ENCODE measurements around the gene GGCX. TPM values are rescaled to one million over a fixed set of nuclear protein-coding genes. Genes with fewer than 3 reads are reported as not detected.

Gene GGCX
- total and polyA plus RNA-seq, 2 of the 13 experiments (the other 11 are each of a cell fraction or from before 2014, with no cell fraction given) = 72.5 to 103 TPM

DNA sequence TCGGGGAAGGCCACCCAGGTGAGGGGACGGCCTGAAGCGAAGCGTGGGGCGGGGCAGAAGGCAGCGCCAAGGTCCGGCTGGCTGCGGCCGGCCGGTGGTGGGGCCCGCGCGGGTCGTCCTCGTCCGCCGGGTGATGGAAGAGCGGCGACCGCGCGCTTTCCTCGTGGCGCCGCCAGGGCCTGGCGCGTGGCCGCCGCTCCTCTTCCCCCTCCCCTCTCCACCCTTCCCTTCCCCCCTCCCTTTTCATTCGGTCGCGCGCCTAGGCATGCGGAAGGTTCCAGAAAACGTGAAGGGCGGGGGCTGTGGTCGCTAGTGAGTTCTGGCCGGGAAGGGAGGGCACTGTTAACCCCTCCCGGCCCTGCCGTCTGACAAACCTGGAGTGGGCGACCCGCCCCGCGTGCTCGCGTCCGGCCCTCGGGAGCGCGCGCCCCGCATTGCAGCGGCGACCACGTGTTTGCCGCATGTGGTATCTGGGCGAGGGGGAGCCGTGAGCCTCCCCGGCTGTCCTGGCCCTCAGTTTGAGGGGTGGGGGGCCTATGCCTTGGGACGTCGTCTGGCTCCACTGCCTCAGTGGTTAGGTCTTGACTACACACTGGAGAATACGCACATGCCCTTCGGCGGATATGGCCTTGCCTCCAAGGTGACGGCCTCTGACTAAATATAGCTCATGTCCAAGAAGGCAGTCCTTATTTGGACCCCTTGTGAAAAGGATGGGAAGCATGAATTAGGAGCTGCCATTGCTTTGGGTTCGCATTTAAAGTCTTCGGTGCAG, 21.7 kb downstream of the GGCX start (continued):
- TF ChIP-seq NAIF1 (CRISPR knock-in tag; IDR thresholded peaks at IDR 0.05; ENCODE audit: borderline replicate concordance) (peak; percentile 88), REXO4 (CRISPR knock-in tag; IDR thresholded peaks at IDR 0.05; ENCODE audit: borderline replicate concordance) (0 out of 2 replicates have a peak, but pooled peaks have one; percentile 77), IRF2 (CRISPR knock-in tag; IDR thresholded peaks at IDR 0.05) (peak; percentile 84; the same call in 1 of the 2 replicates), ZNF20 (CRISPR knock-in tag; IDR thresholded peaks at IDR 0.05) (no peak), ZNF83 (CRISPR knock-in tag; IDR thresholded peaks at IDR 0.05; ENCODE audit: borderline replicate concordance) (0 out of 2 replicates have a peak, but pooled peaks have one; percentile 82), RFXAP (CRISPR knock-in tag; IDR thresholded peaks at IDR 0.05; ENCODE audit: borderline replicate concordance) (no peak), IRX3 (CRISPR knock-in tag; IDR thresholded peaks at IDR 0.05; ENCODE audit: borderline replicate concordance, low read depth) (peak; percentile 86; the same call in 1 of the 2 replicates), HMG20A (CRISPR knock-in tag; IDR thresholded peaks at IDR 0.05; ENCODE audit: borderline replicate concordance) (0 out of 2 replicates have a peak, but pooled peaks have one; percentile 10)
- TF ChIP-seq, protein P1, sequence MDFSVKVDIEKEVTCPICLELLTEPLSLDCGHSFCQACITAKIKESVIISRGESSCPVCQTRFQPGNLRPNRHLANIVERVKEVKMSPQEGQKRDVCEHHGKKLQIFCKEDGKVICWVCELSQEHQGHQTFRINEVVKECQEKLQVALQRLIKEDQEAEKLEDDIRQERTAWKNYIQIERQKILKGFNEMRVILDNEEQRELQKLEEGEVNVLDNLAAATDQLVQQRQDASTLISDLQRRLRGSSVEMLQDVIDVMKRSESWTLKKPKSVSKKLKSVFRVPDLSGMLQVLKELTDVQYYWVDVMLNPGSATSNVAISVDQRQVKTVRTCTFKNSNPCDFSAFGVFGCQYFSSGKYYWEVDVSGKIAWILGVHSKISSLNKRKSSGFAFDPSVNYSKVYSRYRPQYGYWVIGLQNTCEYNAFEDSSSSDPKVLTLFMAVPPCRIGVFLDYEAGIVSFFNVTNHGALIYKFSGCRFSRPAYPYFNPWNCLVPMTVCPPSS (IDR thresholded peaks at IDR 0.05) = no peak
- TF ChIP-seq, protein P2, sequence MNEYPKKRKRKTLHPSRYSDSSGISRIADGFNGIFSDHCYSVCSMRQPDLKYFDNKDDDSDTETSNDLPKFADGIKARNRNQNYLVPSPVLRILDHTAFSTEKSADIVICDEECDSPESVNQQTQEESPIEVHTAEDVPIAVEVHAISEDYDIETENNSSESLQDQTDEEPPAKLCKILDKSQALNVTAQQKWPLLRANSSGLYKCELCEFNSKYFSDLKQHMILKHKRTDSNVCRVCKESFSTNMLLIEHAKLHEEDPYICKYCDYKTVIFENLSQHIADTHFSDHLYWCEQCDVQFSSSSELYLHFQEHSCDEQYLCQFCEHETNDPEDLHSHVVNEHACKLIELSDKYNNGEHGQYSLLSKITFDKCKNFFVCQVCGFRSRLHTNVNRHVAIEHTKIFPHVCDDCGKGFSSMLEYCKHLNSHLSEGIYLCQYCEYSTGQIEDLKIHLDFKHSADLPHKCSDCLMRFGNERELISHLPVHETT (CRISPR knock-in tag; conservative IDR thresholded peaks at IDR 0.05) = no peak
- TF ChIP-seq, protein P3, sequence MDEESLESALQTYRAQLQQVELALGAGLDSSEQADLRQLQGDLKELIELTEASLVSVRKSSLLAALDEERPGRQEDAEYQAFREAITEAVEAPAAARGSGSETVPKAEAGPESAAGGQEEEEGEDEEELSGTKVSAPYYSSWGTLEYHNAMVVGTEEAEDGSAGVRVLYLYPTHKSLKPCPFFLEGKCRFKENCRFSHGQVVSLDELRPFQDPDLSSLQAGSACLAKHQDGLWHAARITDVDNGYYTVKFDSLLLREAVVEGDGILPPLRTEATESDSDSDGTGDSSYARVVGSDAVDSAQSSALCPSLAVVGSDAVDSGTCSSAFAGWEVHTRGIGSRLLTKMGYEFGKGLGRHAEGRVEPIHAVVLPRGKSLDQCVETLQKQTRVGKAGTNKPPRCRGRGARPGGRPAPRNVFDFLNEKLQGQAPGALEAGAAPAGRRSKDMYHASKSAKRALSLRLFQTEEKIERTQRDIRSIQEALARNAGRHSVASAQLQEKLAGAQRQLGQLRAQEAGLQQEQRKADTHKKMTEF (CRISPR knock-in tag; IDR thresholded peaks at IDR 0.05) = peak; percentile 34; the same call in 1 of the 2 replicates
- TF ChIP-seq, protein P4, sequence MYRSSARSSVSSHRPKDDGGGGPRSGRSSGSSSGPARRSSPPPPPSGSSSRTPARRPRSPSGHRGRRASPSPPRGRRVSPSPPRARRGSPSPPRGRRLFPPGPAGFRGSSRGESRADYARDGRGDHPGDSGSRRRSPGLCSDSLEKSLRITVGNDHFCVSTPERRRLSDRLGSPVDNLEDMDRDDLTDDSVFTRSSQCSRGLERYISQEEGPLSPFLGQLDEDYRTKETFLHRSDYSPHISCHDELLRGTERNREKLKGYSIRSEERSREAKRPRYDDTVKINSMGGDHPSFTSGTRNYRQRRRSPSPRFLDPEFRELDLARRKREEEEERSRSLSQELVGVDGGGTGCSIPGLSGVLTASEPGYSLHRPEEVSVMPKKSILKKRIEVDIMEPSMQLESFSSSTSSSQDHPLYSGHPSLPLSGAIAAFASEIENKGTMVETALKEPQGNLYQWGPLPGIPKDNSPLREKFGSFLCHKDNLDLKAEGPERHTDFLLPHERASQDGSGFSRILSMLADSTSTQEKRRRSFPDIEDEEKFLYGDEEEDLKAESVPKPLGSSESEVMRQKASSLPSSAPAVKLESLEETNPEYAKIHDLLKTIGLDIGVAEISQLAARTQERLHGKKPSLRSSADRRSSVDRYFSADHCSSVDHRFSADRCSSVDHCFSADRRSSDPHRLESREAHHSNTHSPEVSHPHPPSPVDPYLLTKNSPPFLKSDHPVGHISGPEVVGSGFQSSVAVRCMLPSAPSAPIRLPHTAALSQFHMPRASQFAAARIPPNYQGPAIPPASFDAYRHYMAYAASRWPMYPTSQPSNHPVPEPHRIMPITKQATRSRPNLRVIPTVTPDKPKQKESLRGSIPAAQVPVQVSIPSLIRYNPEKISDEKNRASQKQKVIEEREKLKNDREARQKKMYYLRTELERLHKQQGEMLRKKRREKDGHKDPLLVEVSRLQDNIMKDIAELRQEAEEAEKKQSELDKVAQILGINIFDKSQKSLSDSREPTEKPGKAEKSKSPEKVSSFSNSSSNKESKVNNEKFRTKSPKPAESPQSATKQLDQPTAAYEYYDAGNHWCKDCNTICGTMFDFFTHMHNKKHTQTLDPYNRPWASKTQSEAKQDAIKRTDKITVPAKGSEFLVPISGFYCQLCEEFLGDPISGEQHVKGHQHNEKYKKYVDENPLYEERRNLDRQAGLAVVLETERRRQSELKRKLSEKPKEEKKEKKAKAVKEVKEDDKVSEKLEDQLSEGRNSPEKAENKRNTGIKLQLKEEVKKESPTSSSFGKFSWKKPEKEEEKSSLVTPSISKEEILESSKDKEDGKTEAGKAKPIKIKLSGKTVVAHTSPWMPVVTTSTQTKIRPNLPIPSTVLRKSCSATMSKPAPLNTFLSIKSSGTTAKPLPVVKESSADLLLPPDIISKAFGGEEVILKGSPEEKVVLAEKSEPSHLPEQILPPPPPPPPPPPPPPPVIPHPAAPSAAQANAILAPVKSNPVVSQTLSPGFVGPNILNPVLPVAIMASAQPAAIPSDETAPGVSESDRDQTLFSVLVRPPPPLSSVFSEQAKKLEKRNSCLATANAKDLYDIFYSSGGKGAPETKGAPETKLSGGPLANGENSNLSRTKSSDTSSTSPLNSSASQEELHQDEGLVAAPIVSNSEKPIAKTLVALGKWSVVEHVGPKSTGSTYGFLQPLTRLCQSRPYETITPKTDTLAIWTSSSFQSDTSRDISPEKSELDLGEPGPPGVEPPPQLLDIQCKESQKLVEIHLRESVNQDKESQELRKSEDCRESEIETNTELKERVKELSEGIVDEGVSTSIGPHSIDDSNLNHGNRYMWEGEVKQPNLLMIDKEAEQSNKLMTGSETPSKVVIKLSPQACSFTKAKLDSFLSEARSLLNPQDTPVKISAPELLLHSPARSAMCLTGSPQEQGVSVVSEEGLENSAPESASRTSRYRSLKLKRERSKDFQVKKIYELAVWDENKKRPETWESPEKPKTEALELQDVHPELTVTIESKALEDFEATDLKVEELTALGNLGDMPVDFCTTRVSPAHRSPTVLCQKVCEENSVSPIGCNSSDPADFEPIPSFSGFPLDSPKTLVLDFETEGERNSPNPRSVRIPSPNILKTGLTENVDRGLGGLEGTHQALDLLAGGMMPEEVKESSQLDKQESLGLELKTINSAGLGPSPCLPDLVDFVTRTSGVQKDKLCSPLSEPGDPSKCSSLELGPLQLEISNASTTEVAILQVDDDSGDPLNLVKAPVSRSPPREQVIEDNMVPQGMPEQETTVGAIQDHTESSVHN (CRISPR knock-in tag; IDR thresholded peaks at IDR 0.05) = 0 out of 2 replicates have a peak, but pooled peaks have one; percentile 70
- TF ChIP-seq, protein P5, sequence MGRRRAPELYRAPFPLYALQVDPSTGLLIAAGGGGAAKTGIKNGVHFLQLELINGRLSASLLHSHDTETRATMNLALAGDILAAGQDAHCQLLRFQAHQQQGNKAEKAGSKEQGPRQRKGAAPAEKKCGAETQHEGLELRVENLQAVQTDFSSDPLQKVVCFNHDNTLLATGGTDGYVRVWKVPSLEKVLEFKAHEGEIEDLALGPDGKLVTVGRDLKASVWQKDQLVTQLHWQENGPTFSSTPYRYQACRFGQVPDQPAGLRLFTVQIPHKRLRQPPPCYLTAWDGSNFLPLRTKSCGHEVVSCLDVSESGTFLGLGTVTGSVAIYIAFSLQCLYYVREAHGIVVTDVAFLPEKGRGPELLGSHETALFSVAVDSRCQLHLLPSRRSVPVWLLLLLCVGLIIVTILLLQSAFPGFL (CRISPR knock-in tag; IDR thresholded peaks at IDR 0.05) = 0 out of 2 replicates have a peak, but pooled peaks have one; percentile 62

Measured in HepG2 (cell line).